Measurements from ENCODE around the gene CYB5RL. TPM values are rescaled to one million over a fixed set of nuclear protein-coding genes. Genes with fewer than 3 reads are reported as not detected.

Gene CYB5RL
- total RNA-seq, 1 donor from 2014 or later = 5.2 TPM

DNA sequence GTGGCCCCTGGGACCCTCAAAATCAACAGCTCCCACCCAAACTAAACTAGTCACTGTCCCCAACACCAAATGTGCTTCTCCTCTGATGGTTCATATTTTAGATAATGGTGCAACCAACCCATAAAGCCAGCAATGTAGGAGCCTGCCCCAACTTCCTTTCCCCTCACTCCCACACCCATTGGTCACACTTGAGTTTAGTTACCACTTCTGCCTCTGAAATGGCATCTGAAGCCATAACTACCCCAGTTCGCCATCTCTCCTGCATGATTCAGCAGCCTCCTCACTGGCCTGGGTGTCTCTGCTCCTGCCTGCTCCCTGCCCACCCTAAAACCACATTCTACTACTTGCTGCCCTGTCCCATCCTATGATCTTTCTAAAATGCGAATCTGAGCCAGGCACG, 43.6 kb downstream of the CYB5RL start:
- Histone ChIP-seq H3K9me3 (ENCODE audit: control insufficient read depth in 3 of 3, low read length in 3 of 3) (no peaks in the 10 kb centered on the region), H3K27me3 (ENCODE audit: control insufficient read depth in 3 of 3, insufficient read depth in 3 of 3, low read length in 3 of 3) (no peaks in the 10 kb centered on the region), H3K4me3 (ENCODE audit: low read length in 3 of 3) (no peak overlapping the region)

DNA sequence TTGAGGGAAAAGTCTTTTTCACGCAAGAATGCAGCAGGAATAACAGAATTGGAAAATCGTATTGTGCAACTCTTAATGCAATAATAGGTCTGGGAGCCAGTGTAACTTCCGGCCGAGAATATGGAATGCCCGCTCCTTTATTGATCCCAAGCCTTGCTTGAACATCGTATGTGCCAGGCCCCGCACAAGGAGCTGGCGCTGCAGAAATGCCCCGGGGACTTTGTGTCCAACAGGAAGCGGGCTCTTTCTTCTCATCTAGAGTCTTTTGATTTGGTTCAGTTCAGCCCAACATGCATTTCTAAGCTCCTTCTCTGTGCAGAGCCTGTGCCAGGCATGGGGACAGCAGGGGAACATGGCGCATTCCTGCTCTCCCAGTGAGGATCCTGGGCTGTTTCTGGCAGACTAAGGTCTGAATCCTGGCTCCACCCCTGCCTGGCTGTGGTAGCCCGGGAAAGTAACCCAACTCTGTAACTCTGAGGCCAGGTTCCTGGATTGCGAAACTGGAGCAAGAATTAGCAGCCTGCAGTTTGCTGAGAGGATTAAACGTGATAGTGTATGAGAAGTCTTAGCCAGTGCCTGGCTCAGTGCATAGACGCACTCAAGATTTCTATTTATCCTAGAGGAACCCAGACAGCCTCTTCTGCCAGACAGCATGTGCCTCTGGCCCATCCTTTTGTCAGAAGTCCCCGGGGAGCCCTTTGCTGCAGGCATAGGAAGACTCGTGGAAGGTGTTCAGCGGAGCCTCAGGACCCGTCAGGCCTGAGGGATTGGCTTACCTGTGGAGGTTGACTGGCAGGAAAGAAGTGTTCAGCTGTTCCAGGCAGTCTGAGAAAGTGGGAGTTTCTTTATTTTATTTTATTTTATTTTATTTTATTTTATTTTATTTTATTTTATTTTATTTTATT, 46.0 kb downstream of the CYB5RL start:
- Histone ChIP-seq H3K9ac (ENCODE audit: low read depth in 1 of 3, low read length in 3 of 3) (peak overlapping the region in 2 of 3 donors; percentile 23 to 57), H3K27ac (ENCODE audit: low read depth, low read length) (peak overlapping the region; percentile 56), H3K4me3 (ENCODE audit: low read length in 3 of 3) (peak overlapping the region; percentile 3 to 52 (median 49)), H3K9me3 (ENCODE audit: control insufficient read depth in 3 of 3, low read length in 3 of 3) (no peaks in the 10 kb centered on the region), H3K4me1 (ENCODE audit: control insufficient read depth in 3 of 3, insufficient read depth in 3 of 3, low read length in 3 of 3) (peaks cover 15 to 18% (median 16%) of the 10 kb centered on the region in 3 donors), H3K36me3 (ENCODE audit: control insufficient read depth in 3 of 3, insufficient read depth in 3 of 3, low read length in 3 of 3) (no peaks in the 10 kb centered on the region), H3K27me3 (ENCODE audit: control insufficient read depth in 3 of 3, insufficient read depth in 3 of 3, low read length in 3 of 3) (no peaks in the 10 kb centered on the region)

More for the DNA sequence above, 43.6 kb downstream of the CYB5RL start:
- H3K27ac ChIP-seq (ENCODE audit: low read depth, low read length) = no peak overlapping the region
- no peak overlapping the region for H3K9ac ChIP-seq (ENCODE audit: low read depth in 1 of 3, low read length in 3 of 3)
- H3K4me1 ChIP-seq (ENCODE audit: control insufficient read depth in 3 of 3, insufficient read depth in 3 of 3, low read length in 3 of 3) = peaks cover 15 to 22% (median 16%) of the 10 kb centered on the region in 3 donors
- no peaks in the 10 kb centered on the region for H3K36me3 ChIP-seq (ENCODE audit: control insufficient read depth in 3 of 3, insufficient read depth in 3 of 3, low read length in 3 of 3)

DNA sequence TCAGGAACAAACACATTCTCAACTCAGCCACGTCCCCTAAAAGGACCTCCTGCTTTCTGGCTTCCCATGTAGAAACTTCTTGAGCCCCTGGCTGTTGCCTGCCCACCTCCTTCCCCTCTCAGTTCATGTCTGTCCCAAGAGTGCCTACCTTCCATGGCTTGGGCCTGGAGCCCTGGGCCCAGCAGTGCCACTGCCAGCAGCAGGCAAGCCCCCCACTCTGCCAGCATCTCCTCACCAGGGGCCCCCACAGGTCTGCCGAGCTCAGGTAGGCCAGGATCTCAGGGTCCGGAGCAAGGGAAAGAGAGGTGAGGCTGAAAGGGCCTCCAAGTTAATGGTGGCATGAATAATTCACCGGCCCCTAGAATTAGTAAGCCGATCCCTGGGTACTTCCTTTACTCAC, 47.1 kb downstream of the CYB5RL start, which contains the start of gene CDCP2:
Gene CDCP2 (minus strand): TSS at position 305 of the 400 bp plus-strand sequence. CDS start 78 bp downstream, at position 227.
- H3K36me3 ChIP-seq (ENCODE audit: control insufficient read depth in 3 of 3, insufficient read depth in 3 of 3, low read length in 3 of 3) = no peaks in the 10 kb centered on the region
- H3K4me1 ChIP-seq (ENCODE audit: control insufficient read depth in 3 of 3, insufficient read depth in 3 of 3, low read length in 3 of 3) = peaks cover 15 to 18% (median 16%) of the 10 kb centered on the region in 3 donors
- H3K27me3 ChIP-seq (ENCODE audit: control insufficient read depth in 3 of 3, insufficient read depth in 3 of 3, low read length in 3 of 3) = no peaks in the 10 kb centered on the region
- H3K9me3 ChIP-seq (ENCODE audit: control insufficient read depth in 3 of 3, low read length in 3 of 3) = no peaks in the 10 kb centered on the region
- H3K9ac ChIP-seq (ENCODE audit: low read depth in 1 of 3, low read length in 3 of 3) = peak within 1 kb of the TSS in 2 of 3 donors; percentile 23 to 57
- peak within 1 kb of the TSS in 2 of 3 donors; percentile 3 to 52 for H3K4me3 ChIP-seq (ENCODE audit: low read length in 3 of 3)
- H3K27ac ChIP-seq (ENCODE audit: low read depth, low read length) = peak within 1 kb of the TSS; percentile 56

DNA sequence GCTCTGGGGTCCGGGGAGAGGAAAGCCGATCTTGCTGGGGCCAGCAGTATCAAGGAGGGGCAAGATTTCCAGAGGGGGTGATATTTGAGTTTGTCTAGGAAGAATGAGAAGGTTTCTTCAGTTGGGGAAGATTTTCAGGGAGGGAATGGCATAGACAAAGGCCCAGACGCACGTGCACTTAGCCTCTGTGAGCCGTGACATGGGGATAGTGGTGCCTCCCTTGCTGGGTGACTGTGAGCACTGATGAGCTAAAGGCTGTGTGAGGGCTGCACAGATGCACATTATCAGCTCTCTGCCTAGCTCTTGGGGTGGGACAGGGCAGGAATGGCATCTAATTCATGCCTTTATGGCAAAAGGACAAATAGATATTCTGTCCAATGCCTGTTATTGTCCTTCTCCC, 48.8 kb downstream of the CYB5RL start:
- no peaks in the 10 kb centered on the region for H3K9me3 ChIP-seq (ENCODE audit: control insufficient read depth in 3 of 3, low read length in 3 of 3)
- H3K36me3 ChIP-seq (ENCODE audit: control insufficient read depth in 3 of 3, insufficient read depth in 3 of 3, low read length in 3 of 3) = no peaks in the 10 kb centered on the region
- no peak overlapping the region for H3K9ac ChIP-seq (ENCODE audit: low read depth in 1 of 3, low read length in 3 of 3)
- no peaks in the 10 kb centered on the region for H3K27me3 ChIP-seq (ENCODE audit: control insufficient read depth in 3 of 3, insufficient read depth in 3 of 3, low read length in 3 of 3)
- H3K4me1 ChIP-seq (ENCODE audit: control insufficient read depth in 3 of 3, insufficient read depth in 3 of 3, low read length in 3 of 3) = peaks cover 15 to 18% (median 16%) of the 10 kb centered on the region in 3 donors
- H3K4me3 ChIP-seq (ENCODE audit: low read length in 3 of 3) = no peak overlapping the region
- no peak overlapping the region for H3K27ac ChIP-seq (ENCODE audit: low read depth, low read length)

Other genes with a start within 250 kb of the CYB5RL start
- gene LDLRAD1, start 181.8 kb downstream of the CYB5RL start, total RNA-seq = not detected
- 81.4 TPM for gene TMEM59, start 146.8 kb downstream of the CYB5RL start, total RNA-seq
- gene TCEANC2, start 146.4 kb downstream of the CYB5RL start, total RNA-seq = 3.1 TPM
- not detected for gene CDCP2, start 47.0 kb downstream of the CYB5RL start, total RNA-seq
- 32.9 TPM for gene MRPL37, start 137 bp upstream of the CYB5RL start, total RNA-seq
- gene SSBP3, start 206.4 kb upstream of the CYB5RL start, total RNA-seq = 27.1 TPM